ENCODE measurements around the gene PNO1.
"Not testable (repeated sequence)": the region's sequence is repeated elsewhere in the genome, so short reads cannot be mapped to it uniquely, and the experiment has no call there.

The PNO1 gene

DNA sequence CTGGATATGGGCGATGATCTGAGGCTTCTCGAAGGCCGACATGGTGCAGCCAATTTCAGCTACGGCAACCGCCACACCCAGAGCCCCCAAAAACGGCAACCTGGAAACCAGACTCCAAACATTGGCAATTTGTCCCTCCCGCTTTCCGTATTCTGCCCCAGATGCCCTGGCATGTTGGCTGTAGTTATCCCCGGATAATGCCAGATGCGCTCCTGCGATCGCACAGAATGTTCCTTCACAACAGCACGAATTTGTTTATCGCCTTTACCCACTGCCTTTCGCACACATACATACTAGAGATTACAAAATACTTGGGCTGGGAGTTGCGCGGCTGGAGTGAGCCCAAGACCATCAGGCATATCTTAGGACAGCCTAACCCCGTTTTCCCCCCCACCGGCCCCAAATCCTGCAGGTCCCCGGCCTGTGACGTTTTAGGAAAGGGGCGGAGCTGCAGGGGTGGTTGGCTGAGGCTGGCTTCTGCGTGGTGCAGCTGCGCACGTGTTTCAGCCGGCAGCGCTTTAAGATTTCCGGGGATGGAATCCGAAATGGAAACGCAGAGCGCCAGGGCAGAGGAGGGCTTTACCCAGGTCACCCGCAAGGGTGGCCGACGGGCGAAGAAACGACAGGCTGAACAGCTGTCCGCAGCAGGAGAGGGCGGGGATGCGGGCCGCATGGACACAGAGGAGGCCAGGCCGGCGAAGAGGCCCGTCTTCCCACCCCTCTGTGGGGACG lies at the start of gene PNO1:
TSS of gene PNO1 (plus strand) at position 487 of the 732 bp plus-strand sequence. CDS start at position 534, 47 bp downstream.
- peak; percentile 74 for DNase-seq

DNA sequence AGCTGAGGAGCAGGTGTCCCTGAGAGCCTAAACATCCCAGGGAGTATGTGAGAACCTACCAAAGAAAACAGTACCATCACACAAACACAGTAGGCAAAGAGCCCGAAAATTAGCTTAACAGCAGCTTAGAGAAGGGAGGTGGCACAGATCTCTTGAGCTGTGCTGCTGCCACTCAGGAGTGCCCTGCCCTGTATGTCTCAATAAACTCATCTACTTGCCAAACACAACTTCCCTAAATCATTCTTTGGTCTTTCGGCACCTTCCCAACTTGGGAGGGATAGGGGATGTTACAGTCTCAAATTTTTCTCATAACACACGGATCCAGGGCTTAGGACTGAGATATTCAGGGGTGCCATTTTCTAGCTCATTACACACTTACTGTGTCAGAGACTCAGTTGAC lies 49.6 kb upstream of the PNO1 start:
- no peak for DNase-seq

DNA sequence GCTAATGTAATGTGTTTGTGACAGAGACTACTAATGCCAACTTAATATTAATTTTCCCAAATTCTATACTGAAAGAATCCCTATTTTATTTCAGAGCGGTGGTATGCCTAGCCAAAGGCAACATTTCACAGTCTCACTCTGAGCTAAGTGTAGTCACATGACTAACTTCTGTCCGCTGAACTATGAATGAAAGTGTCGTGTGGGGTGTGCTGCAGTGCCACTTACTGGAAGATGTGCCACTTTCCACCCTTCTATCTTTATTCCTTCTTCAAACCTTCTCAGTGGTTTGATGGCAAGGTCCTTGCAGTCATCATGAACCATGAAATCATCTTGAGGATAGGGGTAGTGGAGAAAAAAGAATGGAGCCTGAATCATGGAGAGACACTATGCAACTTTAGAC lies 47.6 kb upstream of the PNO1 start:
- no peak for DNase-seq

- no peak for DNase-seq
Observed at GRCh38 chr2:68115965-68116364, 41.7 kb upstream of the PNO1 start.

- not testable (repeated sequence) for DNase-seq
Observed at GRCh38 chr2:68117922-68118321, 39.8 kb upstream of the PNO1 start.

- no peak for DNase-seq
Observed at GRCh38 chr2:68118816-68119215, 38.9 kb upstream of the PNO1 start.

DNA sequence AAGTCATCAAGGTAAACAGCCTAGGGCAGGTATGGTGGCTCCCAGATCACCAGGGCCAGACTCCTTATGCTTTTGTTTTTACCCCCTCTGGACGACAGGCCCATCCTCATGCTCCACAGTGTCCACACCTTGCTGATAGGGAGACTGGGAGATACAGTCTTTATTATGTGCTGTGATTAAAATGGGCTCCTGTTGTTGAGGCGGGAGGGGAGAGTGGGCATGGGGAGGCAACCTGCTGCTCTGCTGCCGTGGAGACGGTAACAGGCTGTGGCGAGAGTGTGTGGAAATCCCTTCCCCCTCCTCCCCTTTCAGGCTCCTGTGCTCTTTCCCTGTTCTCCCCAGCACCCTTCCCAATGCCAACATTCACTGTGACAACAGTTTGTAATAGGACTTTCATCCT lies 38.2 kb upstream of the PNO1 start:
- DNase-seq: no peak

DNA sequence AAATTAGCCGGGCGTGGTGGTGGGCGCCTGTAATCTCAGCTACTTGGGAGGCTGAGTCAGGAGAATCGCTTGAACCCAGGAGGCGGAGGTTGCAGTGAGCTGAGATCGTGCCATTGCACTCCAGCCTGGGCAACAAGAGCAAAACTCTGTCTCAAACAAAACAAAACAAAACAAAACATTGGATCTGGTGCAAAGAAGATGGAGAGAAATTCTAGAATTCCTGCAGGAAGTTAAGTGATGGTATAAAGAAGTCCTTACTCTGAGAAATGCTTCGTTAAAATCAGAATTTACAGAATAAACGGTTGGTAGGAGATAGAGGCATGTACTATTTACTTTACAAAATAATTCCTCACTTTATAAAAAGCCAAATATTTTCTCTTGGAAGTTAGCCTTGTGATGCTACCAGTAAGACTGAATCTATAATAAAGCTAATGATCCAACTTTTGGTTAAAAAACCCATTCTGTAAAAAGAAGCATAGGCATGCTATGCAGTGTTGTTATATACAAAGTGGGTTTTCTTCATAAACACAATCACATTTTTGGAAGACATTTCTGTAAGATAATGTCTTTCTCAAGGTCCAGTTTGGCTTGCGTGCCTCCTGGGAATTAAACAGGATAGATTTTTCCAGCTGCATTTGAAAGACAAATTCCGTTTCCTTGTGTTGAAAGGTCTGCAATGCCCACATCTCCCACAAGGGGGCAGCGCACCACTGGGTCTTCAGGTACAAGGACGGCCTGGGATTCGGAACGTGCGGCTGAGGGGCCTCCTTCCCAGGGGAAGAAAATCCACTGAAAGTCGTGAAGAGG lies 35.6 kb upstream of the PNO1 start:
- peak; percentile 5 for DNase-seq

DNA sequence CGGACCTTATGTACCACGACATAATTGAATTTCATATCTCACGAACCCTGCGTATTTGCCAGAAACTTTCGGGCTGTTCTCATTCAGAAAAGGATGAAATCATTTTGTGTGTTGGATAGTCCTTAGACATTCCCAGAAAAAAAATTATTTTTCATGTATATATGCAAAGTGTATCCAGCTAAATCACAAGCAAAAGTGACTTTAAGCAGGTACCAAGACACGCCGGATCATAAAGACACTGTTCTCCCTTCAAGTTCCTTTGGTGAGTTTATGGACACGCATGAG lies 35.1 kb upstream of the PNO1 start:
- no peak for DNase-seq

DNA sequence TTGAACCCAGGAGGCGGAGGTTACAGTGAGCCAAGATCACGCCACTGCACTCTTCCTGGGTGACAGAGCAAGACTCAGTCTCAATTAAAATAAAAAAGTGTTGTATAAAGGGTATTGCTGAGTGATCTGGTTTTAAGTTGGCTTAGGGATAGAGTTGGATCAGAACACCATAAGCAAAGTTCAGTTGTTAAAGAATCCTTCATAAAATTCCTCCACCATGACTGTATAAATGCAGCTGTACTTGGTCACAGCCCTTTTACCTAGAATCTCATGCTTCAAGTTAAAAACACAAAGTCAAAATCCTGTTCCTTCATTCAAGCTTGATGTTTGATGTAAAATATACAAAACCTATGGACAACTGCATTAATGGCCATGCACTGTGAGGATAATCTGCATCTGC lies 33.4 kb upstream of the PNO1 start:
- no peak for DNase-seq

GRCh38 chr2:68125821-68126220 lies 31.9 kb upstream of the PNO1 start:
- DNase-seq: no peak

GRCh38 chr2:68126561-68126960 lies 31.1 kb upstream of the PNO1 start:
- no peak for DNase-seq

- no peak for DNase-seq
Observed at GRCh38 chr2:68127358-68128242, 30.1 kb upstream of the PNO1 start.

- DNase-seq: no peak
Observed at GRCh38 chr2:68134120-68134519, 23.6 kb upstream of the PNO1 start.

GRCh38 chr2:68134554-68134953 lies 23.1 kb upstream of the PNO1 start:
- no peak for DNase-seq

GRCh38 chr2:68135448-68136320 lies 22.0 kb upstream of the PNO1 start:
- no peak for DNase-seq

DNA sequence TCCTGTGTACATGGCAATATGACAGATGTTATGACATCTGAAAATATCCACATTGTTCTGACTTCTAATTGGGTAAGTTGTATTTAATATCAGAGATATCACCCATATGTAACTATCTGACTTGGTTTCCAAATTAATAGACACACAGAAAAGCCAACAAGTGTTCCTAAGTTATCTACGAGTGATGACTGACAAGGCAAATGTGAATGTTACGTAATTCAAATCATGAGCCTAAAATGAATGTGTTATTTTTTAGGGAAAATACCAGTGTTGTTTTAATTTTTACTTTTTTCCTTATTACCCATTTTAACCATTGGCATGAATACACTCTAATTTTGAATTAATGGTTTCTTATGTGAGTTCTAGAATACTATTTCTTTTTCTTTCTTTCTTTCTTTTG lies 15.8 kb upstream of the PNO1 start:
- no peak for DNase-seq

- no peak for DNase-seq
Observed at GRCh38 chr2:68151037-68151436, 6.7 kb upstream of the PNO1 start.

- no peak for DNase-seq
Observed at GRCh38 chr2:68152681-68153347, 4.9 kb upstream of the PNO1 start.

GRCh38 chr2:68155618-68156017 lies 2.1 kb upstream of the PNO1 start:
- no peak for DNase-seq

DNA sequence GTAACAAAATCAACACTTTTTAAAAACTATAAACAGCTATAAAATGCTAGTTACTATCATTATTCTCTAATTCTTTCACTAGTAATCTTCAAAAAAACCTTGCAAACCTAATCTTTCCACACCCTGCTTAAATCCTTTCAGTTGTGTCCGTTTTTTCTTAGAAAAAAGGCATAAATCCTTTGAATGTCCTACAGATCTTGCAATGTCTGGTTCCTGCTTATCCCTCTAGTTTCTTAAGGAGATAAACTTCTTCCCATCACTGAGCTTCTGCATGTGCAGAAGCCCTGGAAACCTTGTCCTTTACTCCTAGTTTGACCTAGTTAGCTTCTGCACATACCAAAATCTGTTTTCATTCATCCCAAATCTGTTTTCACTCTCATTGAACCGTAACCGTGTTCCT lies 1.3 kb upstream of the PNO1 start:
- no peak for DNase-seq

DNA sequence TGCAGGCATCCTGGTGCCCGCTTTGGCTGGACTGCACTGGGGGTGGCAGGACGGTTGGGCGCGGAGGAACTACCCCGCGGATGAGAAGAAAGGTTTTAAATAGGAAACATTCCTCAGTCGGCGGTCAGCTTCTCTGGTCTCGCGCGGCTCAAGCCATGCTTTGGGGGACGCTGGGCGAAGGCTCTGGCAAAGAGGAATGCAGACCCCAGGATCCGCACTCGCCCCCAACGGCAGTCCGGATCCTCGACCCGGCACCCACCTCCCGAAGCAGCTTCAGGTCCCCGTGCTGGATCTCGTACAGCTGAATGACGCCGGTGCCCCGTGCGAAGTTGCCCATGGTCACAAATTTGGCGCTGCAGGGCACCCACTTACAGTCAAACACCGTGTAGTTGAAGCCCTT lies 686 bp upstream of the PNO1 start:
- DNase-seq: no peak
